Measurements from ENCODE around the gene DOCK9.

DNA sequence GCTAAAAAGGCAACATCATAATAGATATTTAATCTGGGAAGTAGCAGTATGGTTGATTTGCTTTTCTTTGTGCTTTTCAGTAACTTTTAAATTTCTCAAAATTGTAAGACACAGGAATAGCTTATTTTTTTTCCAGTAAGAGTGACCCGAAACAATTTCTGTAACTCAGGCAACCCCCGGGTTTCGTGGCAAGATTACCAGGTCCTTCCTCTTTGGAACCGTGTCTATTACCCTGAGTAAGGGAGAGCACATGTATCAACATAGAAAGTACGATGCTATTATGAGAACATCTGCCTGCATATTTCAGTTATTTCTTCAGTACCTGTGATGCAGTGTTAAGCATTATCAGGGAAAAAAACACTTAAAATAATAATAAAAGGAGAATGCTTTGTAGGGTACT, 64.1 kb downstream of the DOCK9 start:
- TF ChIP-seq CTCF (IDR thresholded peaks at IDR 0.05; ENCODE audit: insufficient read depth, low read depth, low read length) (no peak), EZH2 (IDR thresholded peaks at IDR 0.05; ENCODE audit: insufficient read depth, low read length) (no peak)
